Inflammatory macrophage treated with lipopolysaccharide for 1 hour (primary cell): ENCODE measurements around the gene OSR1.
"Not testable (repeated sequence)": the region's sequence is repeated elsewhere in the genome, so short reads cannot be mapped to it uniquely, and the experiment has no call there.

Experiments used
- DNase-seq, 2 donors: peaks; one replicate each; pipeline ENCODE4 v3.0.0-alpha.2; 2020 to 2022

The OSR1 gene

GRCh38 chr2:19358242-19359020, at the start of gene OSR1:
Gene OSR1 (minus strand): TSS chr2:19358623. CDS start chr2:19353805, 4,818 bp downstream.
- DNase-seq, result no peak

- no peak for DNase-seq
Observed at GRCh38 chr2:19403785-19404184, 45.4 kb upstream of the OSR1 start.

GRCh38 chr2:19392191-19392590, 33.8 kb upstream of the OSR1 start:
- DNase-seq, result no peak

- DNase-seq, result not testable (repeated sequence)
Observed at GRCh38 chr2:19389469-19389868, 31.0 kb upstream of the OSR1 start.

- no peak for DNase-seq
Observed at GRCh38 chr2:19380532-19380931, 22.1 kb upstream of the OSR1 start.

GRCh38 chr2:19378939-19379338, 20.5 kb upstream of the OSR1 start:
- DNase-seq, result no peak

- DNase-seq, result no peak
Observed at GRCh38 chr2:19377717-19378116, 19.3 kb upstream of the OSR1 start.

GRCh38 chr2:19373352-19373751, 14.9 kb upstream of the OSR1 start:
- no peak for DNase-seq

- DNase-seq, result no peak
Observed at GRCh38 chr2:19371996-19372582, 13.7 kb upstream of the OSR1 start.

- no peak for DNase-seq
Observed at GRCh38 chr2:19369341-19369955, 11.0 kb upstream of the OSR1 start.

GRCh38 chr2:19368760-19369159, 10.3 kb upstream of the OSR1 start:
- no peak for DNase-seq

- DNase-seq, result no peak
Observed at GRCh38 chr2:19367326-19367725, 8.9 kb upstream of the OSR1 start.

- DNase-seq, result no peak
Observed at GRCh38 chr2:19365126-19365525, 6.7 kb upstream of the OSR1 start.

GRCh38 chr2:19364014-19364413, 5.6 kb upstream of the OSR1 start:
- DNase-seq, result no peak

- DNase-seq, result no peak
Observed at GRCh38 chr2:19363474-19363778, 5.0 kb upstream of the OSR1 start.

- DNase-seq, result peak; percentile 51 to 76
Observed at GRCh38 chr2:19362755-19363473, 4.5 kb upstream of the OSR1 start.

GRCh38 chr2:19362094-19362754, 3.8 kb upstream of the OSR1 start:
- DNase-seq, result peak; percentile 38 to 55

GRCh38 chr2:19361325-19361990, 3.0 kb upstream of the OSR1 start:
- peak in 1 of 2 donors; percentile 16 for DNase-seq

- no peak for DNase-seq
Observed at GRCh38 chr2:19360966-19361321, 2.5 kb upstream of the OSR1 start.

GRCh38 chr2:19360266-19360965, 2.0 kb upstream of the OSR1 start:
- no peak for DNase-seq

GRCh38 chr2:19359456-19359855, 1.0 kb upstream of the OSR1 start:
- DNase-seq, result no peak

- no peak for DNase-seq
Observed at GRCh38 chr2:19359021-19359357, 566 bp upstream of the OSR1 start.
